Thoracic aorta (tissue), 2 donors: ENCODE data around the gene ATF6. TPM values are rescaled to one million over a fixed set of nuclear protein-coding genes. Genes with fewer than 3 reads are reported as not detected.

Experiments
- ATAC-seq: fragments of 150-250 bp; one replicate; pipeline ENCODE4 v1.8.0; 2017; ENCODE audit warnings: low read depth; ENCODE audit not compliant: insufficient number of reproducible peaks, low FRiP score
- DNase-seq: peaks from one replicate; pipeline ENCODE4 v3.0.0-alpha.2; 2020; ENCODE audit warnings: low spot score
- H3K27ac ChIP-seq, 2 donors: fragments of 200-600 bp; sonication (generic); 1 replicate in 1 of 2; 2 replicates in 1 of 2; pipeline ENCODE4 v1.5.1; 2016; ENCODE audit warnings: mild to moderate bottlenecking in 2 of 2, moderate library complexity in 2 of 2
- H3K27me3 ChIP-seq: fragments of 200-600 bp; sonication (generic); replicated peaks from 2 replicates; pipeline ENCODE4 v1.6.0; 2016; ENCODE audit warnings: mild to moderate bottlenecking; ENCODE audit not compliant: insufficient read depth
- H3K36me3 ChIP-seq: fragments of 200-600 bp; sonication (generic); one replicate; pipeline ENCODE4 v1.5.1; 2016
- H3K4me1 ChIP-seq, 2 donors: fragments of 200-600 bp; sonication (generic); 1 replicate in 1 of 2; 2 replicates in 1 of 2; pipeline versions ENCODE4 v1.5.1 to v1.6.0; 2016; ENCODE audit warnings: low read depth in 2 of 2, mild to moderate bottlenecking in 1 of 2; ENCODE audit not compliant: control insufficient read depth in 1 of 2
- H3K4me3 ChIP-seq: fragments of 200-600 bp; sonication (generic); 2 replicates; pipeline ENCODE4 v1.5.1; 2016; ENCODE audit warnings: mild to moderate bottlenecking
- H3K9me3 ChIP-seq: fragments of 200-600 bp; sonication (generic); 2 replicates; pipeline ENCODE4 v1.5.1; 2016
- total RNA-seq, 2 donors: library from RNA; depleted of rRNA; stranded (reverse); fragments of >200 nt; gene quantifications; one replicate each; pipeline versions ENCODE4 v1.1.0 to v1.2.3, GENCODE V29; 2016
- TF ChIP-seq, protein P1 (sequence below): fragments of 200-600 bp; sonication (generic); IDR thresholded peaks from one replicate; pipeline ENCODE4 v1.5.1; 2019; ENCODE audit warnings: antibody characterized with exemption

ATF6 gene
- total RNA-seq, 2 donors from 2014 or later = 26.9 to 37.6 TPM

DNA sequence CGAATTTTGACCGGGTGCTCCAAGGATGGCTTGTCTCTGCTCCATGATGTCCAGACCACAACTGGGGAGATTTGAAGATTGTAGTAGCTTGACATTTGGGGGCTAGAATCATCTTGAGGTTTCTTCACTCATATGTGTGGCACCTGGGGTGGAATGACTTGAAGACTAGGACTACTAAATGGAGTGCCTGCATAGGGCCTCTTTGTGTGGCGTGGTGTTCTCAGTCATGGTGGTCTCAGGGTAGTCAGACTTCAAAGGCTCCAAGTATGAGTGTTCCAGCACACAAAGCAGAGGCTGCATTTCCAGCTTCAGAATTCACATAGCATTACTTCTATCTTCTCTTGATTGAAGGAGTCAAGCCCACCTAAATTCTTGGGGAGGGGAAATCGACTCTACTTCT, 16.8 kb downstream of the ATF6 start:
- Histone ChIP-seq H3K4me1 (no peaks in the 10 kb centered on the region), H3K36me3 (peaks cover 7% of the 10 kb centered on the region), H3K9me3 (no peaks in the 10 kb centered on the region), H3K27ac (no peak overlapping the region), H3K27me3 (no peaks in the 10 kb centered on the region), H3K4me3 (no peak overlapping the region)
- no peak for DNase-seq
- TF ChIP-seq, protein P1, sequence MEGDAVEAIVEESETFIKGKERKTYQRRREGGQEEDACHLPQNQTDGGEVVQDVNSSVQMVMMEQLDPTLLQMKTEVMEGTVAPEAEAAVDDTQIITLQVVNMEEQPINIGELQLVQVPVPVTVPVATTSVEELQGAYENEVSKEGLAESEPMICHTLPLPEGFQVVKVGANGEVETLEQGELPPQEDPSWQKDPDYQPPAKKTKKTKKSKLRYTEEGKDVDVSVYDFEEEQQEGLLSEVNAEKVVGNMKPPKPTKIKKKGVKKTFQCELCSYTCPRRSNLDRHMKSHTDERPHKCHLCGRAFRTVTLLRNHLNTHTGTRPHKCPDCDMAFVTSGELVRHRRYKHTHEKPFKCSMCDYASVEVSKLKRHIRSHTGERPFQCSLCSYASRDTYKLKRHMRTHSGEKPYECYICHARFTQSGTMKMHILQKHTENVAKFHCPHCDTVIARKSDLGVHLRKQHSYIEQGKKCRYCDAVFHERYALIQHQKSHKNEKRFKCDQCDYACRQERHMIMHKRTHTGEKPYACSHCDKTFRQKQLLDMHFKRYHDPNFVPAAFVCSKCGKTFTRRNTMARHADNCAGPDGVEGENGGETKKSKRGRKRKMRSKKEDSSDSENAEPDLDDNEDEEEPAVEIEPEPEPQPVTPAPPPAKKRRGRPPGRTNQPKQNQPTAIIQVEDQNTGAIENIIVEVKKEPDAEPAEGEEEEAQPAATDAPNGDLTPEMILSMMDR = no peak
- ATAC-seq = no peak

DNA sequence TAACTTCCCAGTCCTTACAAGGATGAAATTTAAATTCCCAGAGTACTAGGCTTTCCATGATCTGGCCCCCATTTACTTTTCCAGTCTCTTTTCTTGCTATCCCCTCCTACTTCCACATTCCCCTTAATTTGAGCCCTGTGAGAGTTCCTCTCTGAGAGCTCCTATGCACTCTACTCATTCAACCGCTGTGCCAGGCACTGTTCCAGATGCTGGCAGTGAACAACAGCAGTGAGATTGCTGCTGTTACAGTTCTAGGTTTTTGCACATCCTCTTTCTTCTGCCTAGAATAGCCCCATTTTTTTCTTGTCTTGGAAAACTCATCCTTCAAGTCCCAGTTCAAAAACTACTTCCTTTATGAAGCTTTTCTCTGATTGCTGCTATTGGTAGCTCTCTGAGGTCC, 18.8 kb downstream of the ATF6 start:
- DNase-seq = no peak
- H3K4me1 ChIP-seq = no peaks in the 10 kb centered on the region
- H3K36me3 ChIP-seq = peaks cover 7% of the 10 kb centered on the region
- no peak overlapping the region for H3K27ac ChIP-seq
- no peaks in the 10 kb centered on the region for H3K9me3 ChIP-seq
- TF ChIP-seq, protein P1 = no peak
- ATAC-seq = no peak
- H3K4me3 ChIP-seq = no peak overlapping the region
- no peaks in the 10 kb centered on the region for H3K27me3 ChIP-seq

DNA sequence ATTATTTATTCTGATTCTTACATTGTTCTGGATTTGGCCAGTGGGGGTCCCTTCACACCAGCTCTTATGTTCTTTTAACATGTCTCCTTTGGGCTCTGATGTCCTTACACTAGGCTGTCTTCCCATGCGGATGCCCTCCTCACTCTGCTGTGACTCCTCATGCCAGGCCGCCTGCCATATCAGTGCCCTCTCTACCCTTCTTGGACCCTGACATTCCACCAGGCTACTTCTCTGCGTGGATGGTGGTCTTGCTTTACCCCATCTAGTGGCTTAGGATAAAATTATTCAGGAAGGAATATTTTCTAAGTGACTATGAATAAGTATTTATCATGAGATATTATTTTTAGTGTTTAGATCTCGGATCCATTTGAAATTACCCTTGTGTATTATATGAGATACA, 21.2 kb downstream of the ATF6 start:
- no peaks in the 10 kb centered on the region for H3K4me1 ChIP-seq
- H3K4me3 ChIP-seq = no peak overlapping the region
- H3K36me3 ChIP-seq = peaks cover 10% of the 10 kb centered on the region
- ATAC-seq (no peak), DNase-seq (no peak)
- H3K27ac ChIP-seq = no peak overlapping the region
- TF ChIP-seq, protein P1 = no peak
- no peaks in the 10 kb centered on the region for H3K9me3 ChIP-seq
- no peaks in the 10 kb centered on the region for H3K27me3 ChIP-seq

DNA sequence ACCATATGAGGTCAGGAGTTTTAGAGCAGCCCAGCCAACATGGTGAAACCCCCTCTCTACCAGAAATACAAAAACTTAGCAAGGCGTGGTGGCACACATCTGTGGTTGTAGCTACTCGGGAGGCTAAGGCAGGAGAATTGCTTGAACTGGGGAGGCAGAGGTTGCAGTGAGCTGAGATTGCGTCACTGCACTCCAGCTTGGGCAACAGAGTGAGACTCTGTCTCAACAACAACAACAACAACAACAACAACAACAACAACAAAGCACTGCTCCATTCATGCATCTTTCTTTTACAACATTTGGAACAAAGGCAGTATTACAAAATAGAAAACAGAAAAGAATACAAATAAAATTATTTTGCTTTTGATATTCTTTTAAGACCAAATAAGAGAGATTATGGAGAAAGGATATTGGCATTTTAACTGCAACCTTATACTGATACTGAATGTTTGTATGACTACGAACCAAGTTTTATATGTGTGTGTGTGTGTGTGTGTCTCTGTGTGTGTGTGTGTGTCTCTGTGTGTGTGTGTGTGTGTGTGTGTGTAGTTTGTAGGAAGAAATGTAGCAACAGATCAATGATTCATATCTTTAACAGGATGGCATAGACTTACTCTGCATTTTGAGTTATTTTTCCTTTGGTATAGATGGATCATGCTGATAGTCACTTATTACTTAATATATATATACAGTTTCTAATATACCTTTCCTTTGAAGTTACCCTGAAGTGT, 24.6 kb downstream of the ATF6 start:
- Histone ChIP-seq H3K27ac (no peak overlapping the region), H3K9me3 (no peaks in the 10 kb centered on the region), H3K36me3 (peaks cover 17% of the 10 kb centered on the region), H3K4me1 (no peaks in the 10 kb centered on the region), H3K27me3 (no peaks in the 10 kb centered on the region), H3K4me3 (no peak overlapping the region)
- DNase-seq (no peak), ATAC-seq (no peak)
- TF ChIP-seq, protein P1 = no peak

DNA sequence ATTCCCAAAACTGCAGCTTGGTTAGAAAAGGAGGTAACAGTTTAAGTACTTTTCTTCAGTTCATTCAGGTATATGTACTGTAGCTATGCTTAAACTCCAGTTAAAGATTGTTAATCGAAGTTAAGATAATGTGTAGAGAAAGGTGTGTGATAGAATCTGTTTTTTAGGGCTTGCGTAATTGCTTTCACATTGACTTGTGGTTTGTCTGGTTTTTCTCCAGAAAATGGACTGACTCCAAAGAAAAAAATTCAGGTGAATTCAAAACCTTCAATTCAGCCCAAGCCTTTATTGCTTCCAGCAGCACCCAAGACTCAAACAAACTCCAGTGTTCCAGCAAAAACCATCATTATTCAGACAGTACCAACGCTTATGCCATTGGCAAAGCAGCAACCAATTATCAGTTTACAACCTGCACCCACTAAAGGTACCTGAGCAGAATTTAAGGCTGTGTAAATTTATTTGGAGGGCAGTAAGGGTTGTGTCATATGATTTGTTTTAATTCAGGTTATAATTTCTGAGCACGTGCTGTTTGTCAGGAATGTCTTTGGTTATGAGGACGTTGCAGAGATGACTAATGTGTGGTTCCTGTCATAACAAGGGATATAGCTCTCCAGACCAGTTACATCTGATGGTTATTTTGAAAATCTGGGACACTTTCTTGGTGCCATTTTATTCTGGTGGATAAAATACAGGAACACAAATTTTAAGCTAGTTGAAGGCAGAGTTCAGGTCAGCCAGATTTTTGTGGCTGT, 26.0 kb downstream of the ATF6 start:
- ATAC-seq (no peak), DNase-seq (no peak)

More for the DNA sequence above, 26.0 kb downstream of the ATF6 start:
- Histone ChIP-seq H3K36me3 (peaks cover 24% of the 10 kb centered on the region), H3K27me3 (no peaks in the 10 kb centered on the region), H3K27ac (no peak overlapping the region), H3K4me3 (no peak overlapping the region), H3K4me1 (no peaks in the 10 kb centered on the region), H3K9me3 (no peaks in the 10 kb centered on the region)
- TF ChIP-seq, protein P1 = no peak
